H1 (cell line): ENCODE results near the gene PTPRF. TPM values are rescaled to one million over a fixed set of nuclear protein-coding genes. Genes with fewer than 3 reads are reported as not detected.

Experiments used
- CTCF ChIA-PET: fragments of 300-600 bp; sonication (Branson Sonifier 250); formaldehyde crosslinking; loops from one replicate; lab custom pipeline; 2021; ENCODE audit not compliant: partially characterized antibody; lab: Charles Lee
- POLR2A ChIA-PET: fragments of 300-600 bp; sonication (Branson Sonifier 250); formaldehyde crosslinking; loops from one replicate; lab custom pipeline; 2021; ENCODE audit warnings: inconsistent platforms; ENCODE audit not compliant: partially characterized antibody; lab: Charles Lee
- DNase-seq, 2 experiments: peaks; one replicate each; pipeline versions ENCODE4 v3.0.0 to v3.0.0-alpha.2; 2010 to 2022; ENCODE audit warnings: low spot score in 2 of 2, low read depth in 1 of 2, mixed read lengths in 1 of 2
- FAIRE-seq: peaks from 2 replicates; lab custom pipeline; 2011; peaks lifted over from hg19 to GRCh38; lab: Jason Lieb, UNC
- H2AFZ ChIP-seq: 2 replicates; pipeline ENCODE4 v1.8.1; 2012; ENCODE audit warnings: low read length, inconsistent platforms
- H2AK5ac ChIP-seq: 2 replicates; pipeline ENCODE4 v1.6.1; 2013; ENCODE audit warnings: low read depth, low read length
- H2BK120ac ChIP-seq: replicated peaks from 2 replicates; pipeline ENCODE3; 2013; ENCODE audit warnings: low read depth, low read length, inconsistent platforms
- H2BK12ac ChIP-seq: 2 replicates; pipeline ENCODE4 v1.6.1; 2013; ENCODE audit warnings: low read depth, low read length
- H2BK15ac ChIP-seq: 2 replicates; pipeline ENCODE4 v1.6.1; 2013; ENCODE audit warnings: low read length
- H2BK20ac ChIP-seq: 2 replicates; pipeline ENCODE4 v1.6.1; 2013; ENCODE audit warnings: low read length
- H2BK5ac ChIP-seq: 2 replicates; pipeline ENCODE4 v1.6.1; 2013; ENCODE audit warnings: low read depth, low read length
- H3K14ac ChIP-seq: 2 replicates; pipeline ENCODE4 v1.6.1; 2013; ENCODE audit warnings: inconsistent platforms; ENCODE audit not compliant: insufficient read length
- H3K18ac ChIP-seq: 2 replicates; pipeline ENCODE4 v1.6.1; 2013; ENCODE audit warnings: low read length; ENCODE audit errors: extremely low read depth
- H3K23ac ChIP-seq: 2 replicates; pipeline ENCODE4 v1.6.1; 2013; ENCODE audit warnings: inconsistent platforms; ENCODE audit not compliant: insufficient read length
- H3K23me2 ChIP-seq: 2 replicates; pipeline ENCODE4 v1.6.1; 2013; ENCODE audit warnings: low read depth, low read length
- H3K27ac ChIP-seq: 2 replicates; pipeline ENCODE4 v1.6.1; 2011; ENCODE audit warnings: low read depth, low read length, inconsistent platforms
- H3K27me3 ChIP-seq, 4 experiments: replicated peaks in 1 of 4; 1 replicate in 1 of 4; 2 replicates in 3 of 4; pipeline versions ENCODE4 v1.6.1 to v1.8.1; 2011 to 2013; ENCODE audit warnings: low read length in 3 of 4, mild to moderate bottlenecking in 3 of 4, inconsistent platforms in 2 of 4, mixed read lengths in 2 of 4, moderate library complexity in 1 of 4; ENCODE audit not compliant: control insufficient read depth in 3 of 4, insufficient read depth in 3 of 4; ENCODE audit errors: extremely low read depth in 1 of 4
- H3K36me3 ChIP-seq, 4 experiments: 2 replicates each; pipeline versions ENCODE4 v1.6.1 to v1.8.1; 2011 to 2013; ENCODE audit warnings: mild to moderate bottlenecking in 4 of 4, low read length in 3 of 4, moderate library complexity in 2 of 4, control low read depth in 1 of 4, inconsistent platforms in 1 of 4; ENCODE audit not compliant: insufficient read depth in 4 of 4, control insufficient read depth in 2 of 4
- H3K4ac ChIP-seq: replicated peaks from 2 replicates; pipeline ENCODE3; 2013; ENCODE audit warnings: low read length, low read depth, mixed read lengths, inconsistent platforms; ENCODE audit not compliant: insufficient read length
- H3K4me1 ChIP-seq, 4 experiments: replicated peaks in 1 of 4; 1 replicate in 1 of 4; 2 replicates in 3 of 4; pipeline versions ENCODE4 v1.6.1 to v1.8.1; 2011 to 2013; ENCODE audit warnings: low read length in 3 of 4, inconsistent platforms in 2 of 4, mixed read lengths in 1 of 4; ENCODE audit not compliant: insufficient read depth in 4 of 4, control insufficient read depth in 3 of 4
- H3K4me2 ChIP-seq, 2 experiments: 2 replicates each; pipeline versions ENCODE4 v1.6.1 to v1.8.1; 2011 to 2013; ENCODE audit warnings: low read depth in 2 of 2, low read length in 2 of 2, control low read depth in 1 of 2, inconsistent platforms in 1 of 2, mild to moderate bottlenecking in 1 of 2; ENCODE audit not compliant: insufficient read depth in 1 of 2
- H3K4me3 ChIP-seq, 4 experiments: fragments of 200-600, 300-600 bp in 1 of 4; sonication (generic), shearing (Covaris generic), sonication (Bioruptor Twin) in 1 of 4; 2 replicates each; pipeline versions ENCODE4 v1.5.1 to v1.8.1; 2011 to 2016; ENCODE audit warnings: low read length in 4 of 4, low read depth in 3 of 4, control low read depth in 2 of 4, inconsistent platforms in 2 of 4, mild to moderate bottlenecking in 2 of 4, mixed read lengths in 1 of 4, moderate library complexity in 1 of 4; ENCODE audit not compliant: insufficient read depth in 2 of 4; ENCODE audit errors: extremely low read depth in 1 of 4
- H3K56ac ChIP-seq: replicated peaks from 2 replicates; pipeline ENCODE3; 2013; ENCODE audit warnings: low read depth, mild to moderate bottlenecking, mixed read lengths, low read length, inconsistent platforms; ENCODE audit not compliant: insufficient read length
- H3K79me1 ChIP-seq: 2 replicates; pipeline ENCODE4 v1.6.1; 2013; ENCODE audit warnings: low read depth, low read length, control low read depth
- H3K79me2 ChIP-seq, 2 experiments: 2 replicates each; pipeline versions ENCODE4 v1.6.1 to v1.8.1; 2012 to 2013; ENCODE audit warnings: low read length in 2 of 2, mild to moderate bottlenecking in 2 of 2, inconsistent platforms in 1 of 2; ENCODE audit not compliant: insufficient read depth in 2 of 2, control insufficient read depth in 1 of 2
- H3K9ac ChIP-seq, 4 experiments: replicated peaks in 1 of 4; 1 replicate in 1 of 4; 2 replicates in 3 of 4; pipeline versions ENCODE4 v1.6.1 to v1.8.1; 2011 to 2013; ENCODE audit warnings: low read depth in 3 of 4, low read length in 3 of 4, control low read depth in 2 of 4, mild to moderate bottlenecking in 2 of 4, moderate library complexity in 2 of 4, inconsistent platforms in 1 of 4; ENCODE audit errors: extremely low read depth in 1 of 4
- H3K9me3 ChIP-seq, 2 experiments: 2 replicates each; pipeline versions ENCODE4 v1.6.1 to v1.8.1; 2012 to 2013; ENCODE audit warnings: mild to moderate bottlenecking in 2 of 2, moderate library complexity in 2 of 2, control low read depth in 1 of 2, inconsistent platforms in 1 of 2, low read depth in 1 of 2, low read length in 1 of 2, mixed read lengths in 1 of 2; ENCODE audit not compliant: insufficient read depth in 2 of 2
- H4K20me1 ChIP-seq, 2 experiments: replicated peaks in 1 of 2; 2 replicates each; pipeline versions ENCODE3 to v1.8.1; 2011 to 2013; ENCODE audit warnings: inconsistent platforms in 2 of 2, low read length in 2 of 2, mild to moderate bottlenecking in 1 of 2; ENCODE audit not compliant: insufficient read depth in 2 of 2, control insufficient read depth in 1 of 2
- H4K5ac ChIP-seq: 2 replicates; pipeline ENCODE4 v1.6.1; 2013; ENCODE audit warnings: low read length, low read depth, mixed read lengths, inconsistent platforms; ENCODE audit not compliant: insufficient read length
- H4K8ac ChIP-seq: 2 replicates; pipeline ENCODE4 v1.8.0; 2013; ENCODE audit warnings: mild to moderate bottlenecking, moderate library complexity, low read length, inconsistent platforms; ENCODE audit not compliant: insufficient read depth; ENCODE audit errors: extremely low read depth
- H4K91ac ChIP-seq: replicated peaks from 2 replicates; pipeline ENCODE3; 2013; ENCODE audit warnings: low read length, mixed read lengths, inconsistent platforms; ENCODE audit not compliant: insufficient read length
- BCL11A ChIP-seq, 2 experiments: IDR thresholded peaks; one replicate each; pipeline ENCODE4 v1.6.1; 2011; ENCODE audit warnings: low read depth in 2 of 2, low read length in 2 of 2, mild to moderate bottlenecking in 2 of 2
- EP300 ChIP-seq, 2 experiments: IDR thresholded peaks; 1 replicate in 1 of 2; 2 replicates in 1 of 2; pipeline ENCODE4 v1.6.1; 2011 to 2012; ENCODE audit warnings: low read depth in 2 of 2, low read length in 2 of 2, mild to moderate bottlenecking in 2 of 2, borderline replicate concordance in 1 of 2, inconsistent platforms in 1 of 2, moderate library complexity in 1 of 2
- FOSL1 ChIP-seq: IDR thresholded peaks from 2 replicates; pipeline ENCODE4 v1.6.1; 2011; ENCODE audit warnings: mild to moderate bottlenecking, low read depth, low read length, moderate library complexity; ENCODE audit not compliant: insufficient read depth
- POU5F1 ChIP-seq: IDR thresholded peaks from 2 replicates; pipeline ENCODE4 v1.6.1; 2011; ENCODE audit warnings: low read depth, mild to moderate bottlenecking, low read length, moderate library complexity
- SIN3A ChIP-seq, 2 experiments: IDR thresholded peaks in 1 of 2; conservative IDR thresholded peaks in 1 of 2; 2 replicates each; pipeline ENCODE4 v1.6.1; 2011 to 2012; ENCODE audit warnings: low read length in 2 of 2, improper control_type of control experiment in 1 of 2, low read depth in 1 of 2, mild to moderate bottlenecking in 1 of 2
- TEAD4 ChIP-seq: IDR thresholded peaks from 2 replicates; pipeline ENCODE4 v1.6.1; 2012; ENCODE audit warnings: low read depth, low read length, inconsistent platforms, mixed read lengths
- ZNF274 ChIP-seq: IDR thresholded peaks from 2 replicates; pipeline ENCODE4 v1.7.0; 2012; ENCODE audit warnings: low read length, borderline replicate concordance; ENCODE audit errors: extremely low read depth
- WGBS, 2 experiments: shearing (Covaris generic) in 1 of 2; methylation state at CpG; one replicate each; pipeline versions ENCODE4 v1.1.6 to v1.1.7; 2013 to 2015; ENCODE audit warnings: low lambda C conversion rate in 2 of 2, mixed read lengths in 2 of 2, inconsistent platforms in 1 of 2, low coverage in 1 of 2, missing lambda C conversion rate in 1 of 2; ENCODE audit not compliant: insufficient replicate concordance in 2 of 2, insufficient coverage in 1 of 2, insufficient read length in 1 of 2; ENCODE audit errors: extremely low coverage in 1 of 2, missing lambda C conversion rate in 1 of 2; 5-methylcytosine and 5-hydroxymethylcytosine counted together
- polyA plus RNA-seq, 7 experiments: library from polyadenylated mRNA; depleted of rRNA in 3 of 7; stranded (reverse) in 5 of 7; unstranded in 2 of 7; fragments of >200 nt in 5 of 7; fragments of 200-250 nt in 2 of 7; gene quantifications; 1 replicate in 5 of 7; 2 replicates in 1 of 7; 4 replicates in 1 of 7; pipeline versions ENCODE4 v1.2.1 to v1.2.3, GENCODE V29; 2011 to 2013; ENCODE audit warnings: missing spikeins in 2 of 7, mixed read lengths in 2 of 7
- total RNA-seq: library from RNA; stranded (reverse); fragmentation: NEBNext Ultra II Directional; extraction: Animal tissue kit (Norgen Biotek cat#: 25700); gene quantifications from 2 replicates; pipeline ENCODE4 v1.2.1, GENCODE V29; 2021
- TF ChIP-seq, protein P1 (sequence below): IDR thresholded peaks from 2 replicates; pipeline ENCODE4 v1.6.1; 2012; ENCODE audit warnings: low read length, inconsistent platforms

PTPRF gene
- total and polyA plus RNA-seq, 2 of the 8 experiments (the other 6 are each of a cell fraction or from before 2014, with no cell fraction given): 136 to 231 TPM

DNA sequence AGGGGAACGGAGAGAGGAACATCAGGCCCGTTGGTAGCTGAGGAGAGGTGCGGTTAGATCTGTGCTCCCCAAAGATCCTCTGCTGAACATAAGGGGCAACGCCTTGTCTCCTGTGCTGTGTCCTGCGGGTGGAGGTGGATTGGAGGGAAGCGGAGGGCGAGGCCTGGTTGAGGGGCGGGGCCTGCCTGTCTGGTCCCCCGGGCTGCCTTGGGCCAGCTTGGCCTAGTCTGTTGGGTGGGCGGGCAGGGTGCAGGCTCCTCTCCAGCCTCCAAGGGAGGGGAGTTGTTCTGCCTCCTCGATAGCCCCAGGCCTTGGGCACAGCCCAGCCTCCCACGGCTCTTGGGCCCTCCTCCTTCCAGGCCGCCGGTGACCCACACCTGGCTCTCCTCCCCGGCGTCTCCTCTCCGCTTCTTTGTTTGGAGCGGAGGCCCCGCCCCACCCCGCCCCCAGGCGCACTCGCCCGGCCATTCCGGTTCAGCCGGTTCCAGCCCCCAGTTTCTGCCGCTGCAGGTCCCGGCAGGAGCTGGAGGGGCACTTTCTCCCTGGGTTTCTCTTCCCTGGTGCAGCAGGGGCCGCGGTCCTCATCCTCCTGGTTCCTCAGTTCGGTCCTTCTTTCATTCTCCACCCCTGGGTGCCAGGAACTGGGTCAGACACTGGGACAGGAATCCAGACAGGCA lies 19.4 kb downstream of the PTPRF start:
- Histone ChIP-seq H2BK15ac (0 out of 2 replicates have a peak overlapping the region, but pooled peaks have one; percentile 77), H3K4me3 (peak overlapping the region; percentile 27 to 56 (median 48); a peak in 7 of 8 replicates), H3K79me1 (peaks cover 25% of the 10 kb centered on the region), H2BK12ac (peak overlapping the region; percentile 100), H2AK5ac (peak overlapping the region; percentile 97; the same call in 1 of the 2 replicates), H3K4ac (peak overlapping the region; percentile 63), H3K14ac (no peak overlapping the region), H3K79me2 (peaks cover 0 to 46% of the 10 kb centered on the region in 2 experiments; a peak in 1 of 4 replicates), H4K20me1 (peaks cover 10 to 18% of the 10 kb centered on the region in 2 experiments), H3K27ac (peak overlapping the region; percentile 90), H4K8ac (peak overlapping the region; percentile 94; the same call in 1 of the 2 replicates), H4K91ac (peak overlapping the region; percentile 92), H3K36me3 (peaks cover 9 to 12% (median 9%) of the 10 kb centered on the region in 4 experiments; a peak in 6 of 8 replicates), H2BK120ac (peak overlapping the region; percentile 83), H3K4me1 (peaks cover 17 to 64% (median 50%) of the 10 kb centered on the region in 4 experiments), H3K18ac (peak overlapping the region; percentile 89), H3K27me3 (no peaks in the 10 kb centered on the region; a peak in 1 of 7 replicates), H2BK5ac (peak overlapping the region; percentile 84), H3K4me2 (peak overlapping the region; percentile 72 to 83), H4K5ac (peak overlapping the region; percentile 87), H3K9me3 (no peaks in the 10 kb centered on the region), H2AFZ (no peak overlapping the region), H3K56ac (peak overlapping the region; percentile 34), H3K23me2 (peaks cover 5% of the 10 kb centered on the region), H3K9ac (peak overlapping the region in 3 of 4 experiments; percentile 59 to 72 (median 66); a peak in 6 of 7 replicates), H2BK20ac (0 out of 2 replicates have a peak overlapping the region, but pooled peaks have one; percentile 98), H3K23ac (no peak overlapping the region)
- no peak for FAIRE-seq
- WGBS, 2 experiments: 12% methylated on average over 13 of the region's 30 CpGs; no CpG with 5 or more reads in 1 of the 2 experiments
- POLR2A ChIA-PET: interaction anchor here (0.6 to 14.9 kb wide), 17 partner anchors 8 to 439 kb away, joined by 3 to 270 read pairs (median 4); partner anchors contain the start of genes ELOVL1, KDM4A, PTPRF and ST3GAL3
- DNase-seq: peak; percentile 88 to 89
- CTCF ChIA-PET: interaction anchor here (0.8 to 15.4 kb wide), 12 partner anchors 8 to 182 kb away, joined by 3 to 169 read pairs (median 3); partner anchors contain the start of genes ELOVL1 and PTPRF
- 0 out of 2 replicates have a peak, but pooled peaks have one; percentile 25 for TF ChIP-seq POU5F1
- TF ChIP-seq BCL11A (IDR thresholded peaks at IDR 0.05; ENCODE audit: low read depth in 2 of 2, low read length in 2 of 2): no peak
- 0 out of 4 replicates have a peak, but pooled peaks of 1 of the 2 experiments have one; percentile 54 for TF ChIP-seq SIN3A (conservative IDR thresholded peaks at IDR 0.05 in 1 of 2, IDR thresholded peaks at IDR 0.05 in 1 of 2; ENCODE audit: low read depth in 1 of 2, low read length in 2 of 2)
- no peak for TF ChIP-seq TEAD4
- no peak for TF ChIP-seq FOSL1
- peak in 1 of 2 experiments; percentile 96; a peak in 2 of 3 replicates for TF ChIP-seq EP300 (IDR thresholded peaks at IDR 0.05; ENCODE audit: borderline replicate concordance in 1 of 2, low read depth in 2 of 2, low read length in 2 of 2)
- TF ChIP-seq ZNF274: no peak
- TF ChIP-seq, protein P1, sequence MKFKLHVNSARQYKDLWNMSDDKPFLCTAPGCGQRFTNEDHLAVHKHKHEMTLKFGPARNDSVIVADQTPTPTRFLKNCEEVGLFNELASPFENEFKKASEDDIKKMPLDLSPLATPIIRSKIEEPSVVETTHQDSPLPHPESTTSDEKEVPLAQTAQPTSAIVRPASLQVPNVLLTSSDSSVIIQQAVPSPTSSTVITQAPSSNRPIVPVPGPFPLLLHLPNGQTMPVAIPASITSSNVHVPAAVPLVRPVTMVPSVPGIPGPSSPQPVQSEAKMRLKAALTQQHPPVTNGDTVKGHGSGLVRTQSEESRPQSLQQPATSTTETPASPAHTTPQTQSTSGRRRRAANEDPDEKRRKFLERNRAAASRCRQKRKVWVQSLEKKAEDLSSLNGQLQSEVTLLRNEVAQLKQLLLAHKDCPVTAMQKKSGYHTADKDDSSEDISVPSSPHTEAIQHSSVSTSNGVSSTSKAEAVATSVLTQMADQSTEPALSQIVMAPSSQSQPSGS: no peak
